Activated CD8-positive, alpha-beta T cell treated with anti-CD3 and anti-CD28 coated beads for 36 hours (primary cell): ENCODE results near the gene MRPS14. TPM values are rescaled to one million over a fixed set of nuclear protein-coding genes. Genes with fewer than 3 reads are reported as not detected.

ENCODE experiments used
- ATAC-seq: fragments of 200-7000 bp; cut with Tn5 transposase; one replicate; pipeline ENCODE4 v1.10.0; 2021; ENCODE audit warnings: mild to moderate bottlenecking, moderate library complexity
- CTCF ChIA-PET: fragments of 350-600 bp; sonication (Branson Sonifier 250); formaldehyde crosslinking; loops from one replicate; lab custom pipeline; 2021; ENCODE audit warnings: antibody characterized with exemption; lab: Charles Lee
- POLR2A ChIA-PET: fragments of 350-600 bp; sonication (Branson Sonifier 250); formaldehyde crosslinking; loops from one replicate; lab custom pipeline; 2021; ENCODE audit warnings: antibody characterized with exemption; lab: Charles Lee
- DNase-seq: peaks from one replicate; pipeline ENCODE4 v3.0.0-alpha.2; 2020
- H3K27ac Mint-ChIP-seq: one replicate; pipeline ENCODE4 v1.8.0; 2021; ENCODE audit warnings: mild to moderate bottlenecking, mixed read lengths
- H3K27me3 Mint-ChIP-seq: one replicate; pipeline ENCODE4 v1.8.0; 2021; ENCODE audit warnings: mixed read lengths
- H3K36me3 Mint-ChIP-seq: one replicate; pipeline ENCODE4 v1.8.0; 2021; ENCODE audit warnings: low read depth, mixed read lengths
- H3K4me1 Mint-ChIP-seq: one replicate; pipeline ENCODE4 v1.8.0; 2021; ENCODE audit warnings: low read depth, mixed read lengths
- H3K4me3 Mint-ChIP-seq: one replicate; pipeline ENCODE4 v1.8.0; 2021; ENCODE audit warnings: mild to moderate bottlenecking, moderate library complexity, mixed read lengths
- H3K9me3 Mint-ChIP-seq: one replicate; pipeline ENCODE4 v1.8.0; 2021; ENCODE audit warnings: mixed read lengths
- CTCF ChIP-seq: fragments of 200-600 bp; IDR thresholded peaks from one replicate; pipeline ENCODE4 v1.8.0; 2022; ENCODE audit warnings: antibody characterized with exemption, mild to moderate bottlenecking
- intact Hi-C: fragments of 100-400 bp; cut with micrococcal nuclease; formaldehyde crosslinking; loops from one replicate; pipeline ENCODE4 v1.10.0; 2022
- total RNA-seq, 2 experiments: library from RNA; stranded (reverse); gene quantifications; one replicate each; pipeline ENCODE4 v1.2.3, GENCODE V29; 2021

Gene MRPS14
- total RNA-seq, 2 experiments from 2014 or later = 42.1 to 45.7 TPM

- Mint-ChIP-seq H3K9me3 (no peaks in the 10 kb centered on the region), H3K4me3 (no peak overlapping the region), H3K4me1 (peaks cover 53% of the 10 kb centered on the region), H3K36me3 (peaks cover 20% of the 10 kb centered on the region), H3K27ac (no peak overlapping the region), H3K27me3 (peaks cover 1% of the 10 kb centered on the region)
- POLR2A ChIA-PET = interaction anchor here (1.2 kb wide), 1 partner anchor 12 kb away, joined by 3 read pairs; no protein-coding TSS in a partner anchor
- CTCF ChIA-PET = no interaction called here
- TF ChIP-seq CTCF = no peak
- ATAC-seq = no peak
- no peak for DNase-seq
- intact Hi-C loops = no loop called here
Measured at GRCh38 chr1:174971902-174972301, 51.3 kb downstream of the MRPS14 start.

DNA sequence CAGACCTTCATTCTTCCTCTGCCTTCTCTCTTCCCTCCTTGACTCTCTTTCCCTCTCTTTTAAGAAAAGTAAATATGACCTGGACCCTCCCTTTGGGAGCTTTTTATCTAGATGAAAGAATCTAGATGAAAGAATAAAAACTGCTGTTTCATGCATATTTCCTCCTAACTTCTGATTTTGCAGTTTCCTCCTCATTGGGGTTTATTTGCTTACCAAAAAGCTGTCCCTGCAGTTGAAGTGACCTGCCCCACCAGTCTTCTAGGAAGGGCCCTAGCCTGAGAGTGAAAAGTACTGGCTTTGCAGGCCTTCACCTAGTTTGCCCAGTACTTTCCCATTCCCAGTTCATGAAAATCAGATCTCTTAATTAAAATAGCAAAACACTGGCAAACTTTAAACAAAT, 51.8 kb downstream of the MRPS14 start:
- peaks cover 51% of the 10 kb centered on the region for H3K4me1 Mint-ChIP-seq
- POLR2A ChIA-PET = interaction anchor here (1.2 kb wide), 1 partner anchor 13 kb away, joined by 3 read pairs; no protein-coding TSS in a partner anchor

GRCh38 chr1:174969977-174970376, 53.2 kb downstream of the MRPS14 start:
- peak overlapping the region; percentile 40 for H3K4me3 Mint-ChIP-seq
- ATAC-seq = peak; percentile 60
- POLR2A ChIA-PET = interaction anchor here (0.9 to 1.4 kb wide), 3 partner anchors 28 to 33 kb away, joined by 3 to 4 read pairs (median 3); no protein-coding TSS in a partner anchor
- peak; percentile 76 for DNase-seq
- H3K9me3 Mint-ChIP-seq = no peaks in the 10 kb centered on the region
- CTCF ChIA-PET = interaction anchor here (1.0 to 1.1 kb wide), 3 partner anchors 9 to 29 kb away, joined by 3 to 11 read pairs (median 4); no protein-coding TSS in a partner anchor
- peaks cover 9% of the 10 kb centered on the region for H3K36me3 Mint-ChIP-seq
- intact Hi-C loops = no loop called here
- peaks cover 59% of the 10 kb centered on the region for H3K4me1 Mint-ChIP-seq
- peak overlapping the region; percentile 81 for H3K27ac Mint-ChIP-seq
- peaks cover 1% of the 10 kb centered on the region for H3K27me3 Mint-ChIP-seq
- TF ChIP-seq CTCF = no peak

More for the DNA sequence above, 51.8 kb downstream of the MRPS14 start:
- no peak overlapping the region for H3K27ac Mint-ChIP-seq
- intact Hi-C loops = no loop called here
- H3K9me3 Mint-ChIP-seq = no peaks in the 10 kb centered on the region
- DNase-seq = no peak
- ATAC-seq = no peak
- H3K36me3 Mint-ChIP-seq = peaks cover 17% of the 10 kb centered on the region
- peaks cover 1% of the 10 kb centered on the region for H3K27me3 Mint-ChIP-seq
- no peak overlapping the region for H3K4me3 Mint-ChIP-seq
- CTCF ChIA-PET = interaction anchor here (1.1 kb wide), 2 partner anchors 21 to 60 kb away, joined by 3 read pairs; no protein-coding TSS in a partner anchor
- no peak for TF ChIP-seq CTCF

DNA sequence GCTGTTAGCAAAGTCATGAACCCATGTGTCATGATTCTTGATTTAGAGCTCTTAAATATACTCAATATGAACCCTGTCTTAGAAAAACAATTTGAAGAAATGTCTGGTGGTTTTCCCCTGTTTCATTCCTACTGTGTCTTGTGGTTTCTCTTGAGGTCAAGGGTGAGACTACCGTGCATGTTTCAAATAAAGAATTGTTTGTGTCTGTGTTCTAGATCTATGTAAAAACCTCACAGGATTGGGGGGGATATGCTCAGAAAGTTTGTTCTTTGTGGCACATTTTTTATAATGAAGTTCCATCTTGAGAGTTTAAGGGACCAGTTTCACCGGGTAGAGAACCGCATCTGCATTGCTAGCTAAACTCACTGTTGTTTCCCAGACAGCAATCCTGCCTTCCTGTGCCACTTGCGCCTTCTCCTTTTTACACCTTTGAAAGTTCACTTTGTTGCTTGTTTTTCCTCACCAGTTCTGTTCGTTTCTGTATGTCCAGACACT, 54.4 kb downstream of the MRPS14 start:
- intact Hi-C loops = no loop called here
- peaks cover 1% of the 10 kb centered on the region for H3K27me3 Mint-ChIP-seq
- DNase-seq (peak; percentile 54), ATAC-seq (peak; percentile 52)
- H3K36me3 Mint-ChIP-seq = peaks cover 6% of the 10 kb centered on the region
- ChIA-PET POLR2A (interaction anchor here (0.6 to 1.3 kb wide), 6 partner anchors 11 to 1102 kb away, joined by 3 to 5 read pairs (median 4); partner anchors contain the start of gene MRPS14), CTCF (interaction anchor here (0.6 to 2.7 kb wide), 6 partner anchors 10 to 177 kb away, joined by 3 to 9 read pairs (median 4); partner anchors contain the start of gene CACYBP)
- no peak for TF ChIP-seq CTCF
- H3K27ac Mint-ChIP-seq = peak overlapping the region; percentile 81
- H3K9me3 Mint-ChIP-seq = no peaks in the 10 kb centered on the region
- peaks cover 67% of the 10 kb centered on the region for H3K4me1 Mint-ChIP-seq
- peak overlapping the region; percentile 51 for H3K4me3 Mint-ChIP-seq
